Endodermal cell (in vitro differentiated cells): ENCODE results near the gene SPTLC2. TPM values are rescaled to one million over a fixed set of nuclear protein-coding genes. Genes with fewer than 3 reads are reported as not detected.
A peak's percentile ranks its signal among the peaks of the same experiment; 100 is the strongest.

Source experiments
- DNase-seq: peaks from one replicate; pipeline ENCODE4 v3.0.0-alpha.2; 2017
- H3K27ac ChIP-seq: 2 replicates; pipeline ENCODE4 v1.5.1; 2013; ENCODE audit warnings: mild to moderate bottlenecking, low read depth, low read length, moderate library complexity
- H3K27me3 ChIP-seq: 2 replicates; pipeline ENCODE4 v1.6.1; 2013; ENCODE audit warnings: mild to moderate bottlenecking, low read length, moderate library complexity; ENCODE audit not compliant: insufficient read depth, control insufficient read depth, poor library complexity, severe bottlenecking
- H3K36me3 ChIP-seq: 2 replicates; pipeline ENCODE4 v1.7.0; 2013; ENCODE audit warnings: mild to moderate bottlenecking, low read length, moderate library complexity; ENCODE audit not compliant: control insufficient read depth, insufficient read depth
- H3K4me1 ChIP-seq: one replicate; pipeline ENCODE4 v1.7.0; 2013; ENCODE audit warnings: low read length; ENCODE audit not compliant: control insufficient read depth, insufficient read depth
- H3K4me3 ChIP-seq: 2 replicates; pipeline ENCODE4 v1.5.1; 2013; ENCODE audit warnings: mild to moderate bottlenecking, low read length, moderate library complexity
- H3K9ac ChIP-seq: 2 replicates; pipeline ENCODE4 v1.6.1; 2013; ENCODE audit warnings: mild to moderate bottlenecking, low read length, moderate library complexity; ENCODE audit not compliant: poor library complexity, severe bottlenecking; ENCODE audit errors: extremely low read depth
- H3K9me3 ChIP-seq: 2 replicates; pipeline ENCODE4 v1.6.1; 2013; ENCODE audit warnings: mild to moderate bottlenecking, low read length, moderate library complexity; ENCODE audit not compliant: control insufficient read depth
- H3K27ac Mint-ChIP-seq: 2 replicates; pipeline ENCODE4 v1.8.0; 2020; ENCODE audit warnings: mixed read lengths
- H3K27me3 Mint-ChIP-seq: 2 replicates; pipeline ENCODE4 v1.8.0; 2021; ENCODE audit warnings: mild to moderate bottlenecking, mixed read lengths; ENCODE audit not compliant: insufficient read depth
- H3K36me3 Mint-ChIP-seq: 2 replicates; pipeline ENCODE4 v1.8.0; 2020; ENCODE audit warnings: low read depth, mixed read lengths
- H3K4me1 Mint-ChIP-seq: 2 replicates; pipeline ENCODE4 v1.8.0; 2020; ENCODE audit warnings: mixed read lengths
- H3K4me3 Mint-ChIP-seq: 2 replicates; pipeline ENCODE4 v1.8.0; 2020; ENCODE audit warnings: mild to moderate bottlenecking, moderate library complexity, mixed read lengths
- H3K9me3 Mint-ChIP-seq: 2 replicates; pipeline ENCODE4 v1.8.0; 2020; ENCODE audit warnings: mild to moderate bottlenecking, mixed read lengths
- CTCF ChIP-seq: fragments of 200-600 bp; sonication (generic); conservative IDR thresholded peaks from 2 replicates; pipeline ENCODE4 v1.5.0; 2021; ENCODE audit warnings: antibody characterized with exemption, mild to moderate bottlenecking
- WGBS, 2 experiments: methylation state at CpG; one replicate each; pipeline versions ENCODE4 v1.1.5 to v1.1.7; 2013; ENCODE audit warnings: missing lambda C conversion rate in 2 of 2, mixed read lengths in 1 of 2; ENCODE audit not compliant: insufficient coverage in 1 of 2, insufficient read length in 1 of 2; 5-methylcytosine and 5-hydroxymethylcytosine counted together
- total RNA-seq, 2 donors: library from RNA; stranded (reverse); fragmentation: NEBNext Ultra II Directional in 1 of 2; extraction: Animal tissue kit (Norgen Biotek cat#: 25700) in 1 of 2; gene quantifications; 2 replicates in 1 of 2; 3 replicates in 1 of 2; pipeline ENCODE4 v1.2.1, GENCODE V29; 2021

The SPTLC2 gene
- total RNA-seq, 2 donors from 2014 or later: 32.6 to 32.7 TPM

- H3K36me3 Mint-ChIP-seq: peaks cover 66% of the 10 kb centered on the region
- no peak for TF ChIP-seq CTCF
- H3K4me1 Mint-ChIP-seq: no peaks in the 10 kb centered on the region
- H3K4me3 Mint-ChIP-seq: no peak overlapping the region
- no peaks in the 10 kb centered on the region for H3K27me3 Mint-ChIP-seq
- no peaks in the 10 kb centered on the region for H3K4me1 ChIP-seq
- H3K27ac Mint-ChIP-seq: peak overlapping the region; percentile 38
- H3K27ac ChIP-seq: peak overlapping the region; percentile 63
- no peaks in the 10 kb centered on the region for H3K9me3 Mint-ChIP-seq
- no peak overlapping the region for H3K4me3 ChIP-seq
- DNase-seq: no peak
- WGBS, 2 experiments: 93 to 95% methylated on average over 4 to 9 of the region's 9 CpGs
- no peaks in the 10 kb centered on the region for H3K27me3 ChIP-seq
- H3K36me3 ChIP-seq: peaks cover 76% of the 10 kb centered on the region
- H3K9me3 ChIP-seq: no peaks in the 10 kb centered on the region
- no peak overlapping the region for H3K9ac ChIP-seq
Measured at GRCh38 chr14:77554816-77555599, 61.4 kb downstream of the SPTLC2 start.

DNA sequence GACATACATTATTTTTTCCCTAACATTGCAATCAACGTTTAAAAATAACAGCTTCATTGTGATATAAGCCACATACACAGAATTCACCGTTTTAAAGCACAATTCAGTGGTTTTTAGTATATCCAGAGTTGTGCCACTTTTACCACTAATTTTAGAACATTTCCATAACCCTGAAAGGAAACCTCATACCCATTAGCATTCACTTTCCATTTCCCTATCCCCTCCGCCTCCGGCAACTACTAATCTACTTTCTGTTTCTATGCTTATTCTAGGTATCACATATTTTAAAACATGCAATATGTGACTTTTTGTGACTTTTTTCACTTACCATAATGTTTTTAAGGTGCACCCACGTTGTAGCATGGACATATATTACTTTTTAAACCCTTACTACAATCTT is 62.2 kb downstream of the SPTLC2 start:
- Mint-ChIP-seq H3K9me3 (no peaks in the 10 kb centered on the region), H3K27me3 (no peaks in the 10 kb centered on the region), H3K36me3 (peaks cover 67% of the 10 kb centered on the region), H3K27ac (no peak overlapping the region), H3K4me1 (peaks cover 4% of the 10 kb centered on the region), H3K4me3 (no peak overlapping the region)
- DNase-seq: no peak
- no peak for TF ChIP-seq CTCF
- no peak overlapping the region for H3K4me3 ChIP-seq
- no peak overlapping the region for H3K9ac ChIP-seq
- 84 to 93% methylated on average over 5 of the region's 5 CpGs for WGBS, 2 experiments
- H3K36me3 ChIP-seq: peaks cover 74% of the 10 kb centered on the region
- H3K4me1 ChIP-seq: no peaks in the 10 kb centered on the region
- no peaks in the 10 kb centered on the region for H3K9me3 ChIP-seq
- H3K27me3 ChIP-seq: no peaks in the 10 kb centered on the region
- no peak overlapping the region for H3K27ac ChIP-seq

GRCh38 chr14:77549451-77549850 is 67.0 kb downstream of the SPTLC2 start:
- no peak for TF ChIP-seq CTCF
- Histone ChIP-seq H3K36me3 (peaks cover 47% of the 10 kb centered on the region), H3K27ac (no peak overlapping the region), H3K9me3 (no peaks in the 10 kb centered on the region), H3K9ac (no peak overlapping the region), H3K4me1 (no peaks in the 10 kb centered on the region), H3K4me3 (no peak overlapping the region), H3K27me3 (no peaks in the 10 kb centered on the region)
- Mint-ChIP-seq H3K9me3 (no peaks in the 10 kb centered on the region), H3K4me1 (peaks cover 24% of the 10 kb centered on the region), H3K27me3 (no peaks in the 10 kb centered on the region), H3K4me3 (no peak overlapping the region), H3K27ac (no peak overlapping the region), H3K36me3 (peaks cover 60% of the 10 kb centered on the region)
- peak; percentile 47 for DNase-seq
- 93% methylated on average over 1 of the region's 1 CpG; no CpG with 5 or more reads in 1 of the 2 experiments for WGBS, 2 experiments
